ENCODE measurements around the gene TACC3. TPM values are rescaled to one million over a fixed set of nuclear protein-coding genes. Genes with fewer than 3 reads are reported as not detected.

Gene TACC3
- 80.9 to 99.4 TPM (median 87.8 TPM) in 5 replicates for total RNA-seq (2022; extraction: Qiagen RNA extraction; ENCODE audit: low read depth)

GRCh38 chr4:1721003-1721665 is at the start of gene TACC3, which contains the start of gene TMEM129:
Gene TACC3, plus strand, starts transcription at chr4:1721521. Its CDS starts 1,901 bp downstream, at chr4:1723422.
Gene TMEM129, minus strand, starts transcription at chr4:1721323. Its CDS starts 486 bp downstream, at chr4:1720837.

DNA sequence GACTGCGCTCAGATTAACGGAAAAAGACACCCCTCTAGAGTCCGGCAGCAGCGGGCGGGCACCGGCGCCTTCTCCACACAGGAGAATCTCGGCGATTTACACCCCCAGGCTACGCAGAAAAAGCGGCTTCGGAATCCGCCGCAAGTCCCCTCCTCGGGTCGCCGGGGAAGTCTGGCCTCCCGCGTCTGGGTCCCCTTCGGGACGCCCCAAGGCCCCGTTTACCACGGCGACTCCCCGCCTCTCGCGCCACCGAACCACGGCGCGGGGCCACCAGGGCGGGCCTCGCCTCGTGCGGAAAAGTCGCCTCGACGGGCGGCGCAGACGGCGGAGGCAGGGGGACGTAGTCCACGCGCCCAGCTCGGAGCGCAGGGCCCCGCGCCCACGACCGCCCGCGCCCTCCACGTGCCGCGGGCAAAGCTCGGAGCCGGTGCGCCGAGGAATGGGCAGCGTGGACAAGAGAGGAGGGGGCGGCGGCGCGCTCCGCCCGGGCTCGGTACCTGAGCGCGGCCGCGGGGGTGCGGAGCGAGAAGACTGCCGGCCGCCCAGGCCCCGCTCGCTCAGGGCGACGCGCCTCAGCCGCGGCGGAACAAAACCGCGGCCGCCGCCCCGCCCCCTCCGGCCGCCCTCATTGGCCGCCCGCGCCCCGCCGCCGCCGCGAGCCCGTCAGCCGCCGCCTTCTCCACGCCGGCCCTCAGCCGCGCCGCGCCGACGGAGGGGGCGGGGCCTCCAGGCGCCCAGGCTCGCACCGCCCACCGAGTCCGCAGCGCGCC is 37.4 kb upstream of the TACC3 start, which contains the start of gene FAM53A:
Gene FAM53A, minus strand, starts transcription at position 578 of the 770 bp plus-strand sequence. CDS start 15,572 bp downstream, outside the sequence.

DNA sequence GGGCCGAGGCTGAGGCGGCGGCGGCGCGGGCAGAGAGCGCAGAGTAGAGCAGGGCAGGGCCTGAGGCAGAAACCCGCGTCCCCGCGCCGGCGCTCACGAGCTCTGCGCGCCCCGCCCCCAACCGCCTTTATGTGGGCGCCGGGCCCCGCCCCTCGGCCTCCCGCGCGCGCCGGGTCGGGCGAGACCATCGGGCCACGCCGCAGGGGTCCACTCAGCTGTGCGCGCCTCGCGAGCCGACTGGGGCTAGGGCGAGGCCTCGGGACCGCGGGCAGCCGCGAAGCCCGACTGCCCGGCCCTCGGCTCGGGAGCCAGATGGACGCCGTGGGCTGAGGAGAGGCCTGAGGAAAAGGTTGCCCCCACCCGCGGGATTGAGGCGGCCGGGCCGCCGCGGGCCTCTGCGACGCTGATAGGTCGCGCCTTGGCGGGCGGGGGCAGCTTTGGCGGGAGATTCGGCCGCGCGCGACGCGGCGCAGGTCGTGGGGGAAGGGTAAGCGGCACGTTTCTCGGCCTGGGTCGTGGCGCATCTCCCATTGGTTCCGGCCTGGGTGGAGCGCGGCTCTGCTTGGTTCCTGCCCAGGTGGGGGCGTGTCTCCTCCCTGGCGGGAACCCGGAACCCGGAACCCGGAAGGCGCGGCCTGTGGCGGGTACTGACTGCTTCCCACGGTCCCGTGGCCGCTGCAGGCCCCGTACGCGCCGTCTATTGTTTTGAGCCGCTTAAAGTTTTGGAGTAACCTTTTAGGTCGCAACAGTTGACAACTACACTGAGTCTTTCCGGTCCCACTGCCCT is 8.9 kb upstream of the TACC3 start, which contains the start of gene SLBP:
Gene SLBP, minus strand, starts transcription at position 104 of the 787 bp plus-strand sequence. CDS start 131 bp downstream, outside the sequence.

GRCh38 chr4:1792832-1793495 is 71.6 kb downstream of the TACC3 start, which contains the start of gene FGFR3:
Gene FGFR3, plus strand, starts transcription at chr4:1793293. Its CDS starts 642 bp downstream, at chr4:1793935.

Other genes starting within 250 kb of the TACC3 start
- 0.67 to 1.2 TPM (median 0.95 TPM) in 5 replicates for gene FAM53A, start 37.2 kb upstream of the TACC3 start, total RNA-seq (2022; extraction: Qiagen RNA extraction; ENCODE audit: low read depth)
- 65.9 to 103 TPM (median 70.6 TPM) in 5 replicates for gene SLBP, start 9.2 kb upstream of the TACC3 start, total RNA-seq (2022; extraction: Qiagen RNA extraction; ENCODE audit: low read depth)
- gene TMEM129, start 198 bp upstream of the TACC3 start, total RNA-seq (2022; extraction: Qiagen RNA extraction; ENCODE audit: low read depth), result 11.1 to 29.1 TPM (median 23.9 TPM) in 5 replicates
- gene FGFR3, start 71.8 kb downstream of the TACC3 start, total RNA-seq (2022; extraction: Qiagen RNA extraction; ENCODE audit: low read depth), result 0.50 to 2.6 TPM (median 2.3 TPM) in 5 replicates
- 20.8 to 32.6 TPM (median 31.2 TPM) in 5 replicates for gene LETM1, start 134.6 kb downstream of the TACC3 start, total RNA-seq (2022; extraction: Qiagen RNA extraction; ENCODE audit: low read depth)
- 37.4 to 49.7 TPM (median 45.7 TPM) in 5 replicates for gene NSD2, start 149.9 kb downstream of the TACC3 start, total RNA-seq (2022; extraction: Qiagen RNA extraction; ENCODE audit: low read depth)

Data from A549 treated with ZK216348 at 1 μM for 4 hours (cell line).